Endothelial cell of umbilical vein (primary cell): Measurements from ENCODE around the gene KDM4C. TPM values are rescaled to one million over a fixed set of nuclear protein-coding genes. Genes with fewer than 3 reads are reported as not detected.

Experiments used
- BruUV-seq: library from RNA; stranded (reverse); fragments of 400-500 nt; replicated peaks from 2 replicates; lab custom pipeline; 2021; lab: Mats Ljungman, UMichigan
- CTCF ChIA-PET: fragments of 300-600, 350-600 bp; sonication (Branson Sonifier 250); formaldehyde crosslinking; loops from one replicate; lab custom pipeline; 2021; ENCODE audit warnings: antibody characterized with exemption, inconsistent platforms; lab: Charles Lee
- POLR2A ChIA-PET: fragments of 300-600, 350-600 bp; sonication (Branson Sonifier 250); formaldehyde crosslinking; loops from one replicate; lab custom pipeline; 2021; ENCODE audit warnings: antibody characterized with exemption, inconsistent platforms; lab: Charles Lee
- DNase-seq: peaks from one replicate; pipeline ENCODE4 v3.0.0-alpha.2; 2011; ENCODE audit warnings: low read depth, low spot score
- FAIRE-seq: peaks from 2 replicates; lab custom pipeline; 2011; peaks lifted over from hg19 to GRCh38; lab: Jason Lieb, UNC
- H2AFZ ChIP-seq: 2 replicates; pipeline ENCODE4 v1.6.0; 2012; ENCODE audit warnings: low read depth, low read length, control low read depth, inconsistent platforms
- H3K27ac ChIP-seq: 2 replicates; pipeline ENCODE4 v1.5.1; 2011; ENCODE audit warnings: low read depth, mild to moderate bottlenecking, control low read depth, low read length, moderate library complexity; ENCODE audit not compliant: insufficient read depth
- H3K27me3 ChIP-seq, 2 experiments: 2 replicates each; pipeline versions ENCODE4 v1.6.0 to v1.6.1; 2011; ENCODE audit warnings: low read length in 2 of 2, mixed read lengths in 1 of 2; ENCODE audit not compliant: control insufficient read depth in 2 of 2, insufficient read depth in 2 of 2
- H3K36me3 ChIP-seq, 2 experiments: 2 replicates in 1 of 2; 3 replicates in 1 of 2; pipeline ENCODE4 v1.5.1; 2011; ENCODE audit warnings: low read length in 2 of 2, mild to moderate bottlenecking in 1 of 2, moderate library complexity in 1 of 2; ENCODE audit not compliant: control insufficient read depth in 2 of 2, insufficient read depth in 2 of 2; ENCODE audit errors: extremely low read depth in 1 of 2
- H3K4me1 ChIP-seq: 3 replicates; pipeline ENCODE4 v1.5.1; 2011; ENCODE audit warnings: mild to moderate bottlenecking, low read length; ENCODE audit not compliant: control insufficient read depth, insufficient read depth; ENCODE audit errors: extremely low read depth
- H3K4me2 ChIP-seq: 2 replicates; pipeline ENCODE4 v1.6.1; 2011; ENCODE audit warnings: low read length, control low read depth, mixed read lengths; ENCODE audit not compliant: insufficient read depth
- H3K4me3 ChIP-seq, 3 experiments: fragments of 200-600 bp in 1 of 3; sonication (generic), shearing (Covaris generic) in 1 of 3; replicated peaks in 1 of 3; 2 replicates each; pipeline ENCODE4 v1.5.1; 2011 to 2016; ENCODE audit warnings: control low read depth in 3 of 3, low read length in 3 of 3, mild to moderate bottlenecking in 2 of 3, inconsistent platforms in 1 of 3, low read depth in 1 of 3, moderate library complexity in 1 of 3; ENCODE audit not compliant: insufficient read depth in 1 of 3
- H3K79me2 ChIP-seq: 2 replicates; pipeline ENCODE4 v1.6.0; 2012; ENCODE audit warnings: low read length, inconsistent platforms; ENCODE audit not compliant: control insufficient read depth, insufficient read depth
- H3K9ac ChIP-seq: replicated peaks from 2 replicates; pipeline ENCODE3; 2011; ENCODE audit warnings: low read length, control low read depth; ENCODE audit not compliant: insufficient read depth; ENCODE audit errors: extremely low read depth
- H3K9me1 ChIP-seq: replicated peaks from 3 replicates; pipeline ENCODE4 v1.6.0; 2011; ENCODE audit warnings: mild to moderate bottlenecking, low read length; ENCODE audit not compliant: control insufficient read depth, insufficient read depth; ENCODE audit errors: extremely low read depth
- H3K9me3 ChIP-seq: replicated peaks from 2 replicates; pipeline ENCODE4 v1.5.1; 2012; ENCODE audit warnings: low read length, inconsistent platforms; ENCODE audit not compliant: control insufficient read depth, insufficient read depth
- H4K20me1 ChIP-seq: replicated peaks from 2 replicates; pipeline ENCODE3; 2011; ENCODE audit warnings: mild to moderate bottlenecking, low read length; ENCODE audit not compliant: control insufficient read depth, insufficient read depth; ENCODE audit errors: extremely low read depth
- CTCF ChIP-seq, 2 donors: IDR thresholded peaks; 1 replicate in 1 of 2; 2 replicates in 1 of 2; pipeline ENCODE4 v1.5.1; 2011; ENCODE audit warnings: low read length in 2 of 2, mild to moderate bottlenecking in 2 of 2, moderate library complexity in 2 of 2, control low read depth in 1 of 2, inconsistent platforms in 1 of 2, low read depth in 1 of 2; ENCODE audit not compliant: insufficient read depth in 1 of 2; ENCODE audit errors: extremely low read depth in 1 of 2
- EZH2 ChIP-seq: IDR thresholded peaks from 2 replicates; pipeline ENCODE4 v1.6.1; 2012; ENCODE audit warnings: borderline replicate concordance, low read depth, mild to moderate bottlenecking, moderate library complexity, low read length, inconsistent platforms; ENCODE audit not compliant: severe bottlenecking
- FOS ChIP-seq: IDR thresholded peaks from 2 replicates; pipeline ENCODE4 v1.6.1; 2011; ENCODE audit warnings: mild to moderate bottlenecking, low read length, moderate library complexity, borderline replicate concordance; ENCODE audit not compliant: insufficient read depth
- GATA2 ChIP-seq: IDR thresholded peaks from 2 replicates; pipeline ENCODE4 v1.7.0; 2011; ENCODE audit warnings: low read depth, mild to moderate bottlenecking, moderate library complexity, mixed read lengths, low read length; ENCODE audit not compliant: insufficient read length, insufficient read depth
- JUN ChIP-seq: IDR thresholded peaks from 2 replicates; pipeline ENCODE4 v1.6.1; 2011; ENCODE audit warnings: borderline replicate concordance, low read depth; ENCODE audit not compliant: insufficient read length, insufficient read depth
- MAX ChIP-seq: IDR thresholded peaks from 2 replicates; pipeline ENCODE4 v1.6.1; 2011; ENCODE audit not compliant: insufficient read depth, insufficient read length
- MYC ChIP-seq: IDR thresholded peaks from one replicate; pipeline ENCODE4 v1.6.1; 2011; ENCODE audit warnings: mild to moderate bottlenecking, low read depth, low read length
- POLR2A ChIP-seq: IDR thresholded peaks from 2 replicates; pipeline ENCODE4 v1.6.1; 2012; ENCODE audit warnings: low read depth, mild to moderate bottlenecking, control low read depth, low read length
- POLR2AphosphoS5 ChIP-seq: IDR thresholded peaks from 2 replicates; pipeline ENCODE4 v1.6.1; 2012; ENCODE audit warnings: low read depth, mild to moderate bottlenecking, control low read depth, low read length, moderate library complexity; ENCODE audit not compliant: insufficient read depth
- dilution Hi-C: fragments of 300-500 bp; cut with MboI; formaldehyde crosslinking; loops from one replicate; pipeline ENCODE4 v1.15.0; 2019; ENCODE audit warnings: low sequenced_read_pairs; ENCODE audit not compliant: extremely low pct_ligation_motif_present
- intact Hi-C: fragments of 100-400 bp; cut with micrococcal nuclease; formaldehyde crosslinking; loops from one replicate; pipeline ENCODE4 v1.10.0; 2022
- polyA plus RNA-seq, 4 experiments: library from polyadenylated mRNA; depleted of rRNA in 3 of 4; stranded (reverse) in 3 of 4; unstranded in 1 of 4; fragments of >200 nt; gene quantifications; 2 replicates each; pipeline versions ENCODE4 v1.2.1 to v1.2.3, GENCODE V29; 2011 to 2012; ENCODE audit warnings: missing spikeins in 1 of 4
- total RNA-seq: library from RNA; stranded (reverse); gene quantifications from 2 replicates; pipeline ENCODE4 v1.2.3, GENCODE V29; 2021

Gene KDM4C
- total and polyA plus RNA-seq, 2 donors (not counting 3 experiments of a cell fraction or from before 2014, with no cell fraction given), result 5.4 to 15.0 TPM

DNA sequence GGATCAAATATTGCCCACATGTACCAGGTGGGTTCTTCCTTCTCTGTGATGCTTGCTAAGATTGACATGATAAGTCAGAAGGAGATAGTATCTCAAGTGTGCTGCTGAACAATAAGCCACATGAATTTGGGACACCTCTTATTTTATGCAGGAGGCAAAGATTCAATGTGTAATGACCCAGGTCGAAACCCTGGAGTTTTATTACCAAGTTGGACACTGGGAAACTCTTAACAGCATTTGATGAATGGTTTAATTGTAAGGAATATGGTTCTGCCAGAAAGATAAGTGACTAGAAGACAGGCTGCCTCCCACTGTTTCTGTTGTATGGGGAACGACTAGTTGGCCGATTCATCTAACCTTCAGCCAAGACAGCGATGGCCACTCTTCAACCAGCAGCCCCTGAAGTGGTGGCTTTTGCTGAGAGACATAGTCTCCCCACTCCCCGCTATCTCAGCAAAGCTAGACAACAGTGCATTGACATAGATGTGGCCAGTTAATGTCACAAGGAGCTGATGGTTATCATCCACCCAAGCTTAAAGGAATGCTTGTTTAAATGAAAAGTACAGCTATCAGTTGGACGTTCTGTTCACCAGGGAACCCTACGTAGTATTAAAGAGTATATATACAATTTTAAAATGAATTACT lies 407.7 kb downstream of the KDM4C start:
- no TSS peak for BruUV-seq
- Histone ChIP-seq H3K9ac (no peak overlapping the region), H3K4me3 (no peak overlapping the region), H4K20me1 (no peaks in the 10 kb centered on the region), H3K9me1 (no peaks in the 10 kb centered on the region), H3K4me2 (no peak overlapping the region), H3K79me2 (no peaks in the 10 kb centered on the region), H2AFZ (no peak overlapping the region), H3K36me3 (no peaks in the 10 kb centered on the region), H3K27ac (no peak overlapping the region), H3K9me3 (no peaks in the 10 kb centered on the region), H3K27me3 (no peaks in the 10 kb centered on the region), H3K4me1 (no peaks in the 10 kb centered on the region)
- FAIRE-seq, result no peak
- intact Hi-C loops (no loop called here), dilution Hi-C loops (no loop called here)
- TF ChIP-seq MYC, result no peak
- no peak for TF ChIP-seq FOS
- TF ChIP-seq POLR2AphosphoS5, result no peak
- no peak for TF ChIP-seq CTCF (IDR thresholded peaks at IDR 0.05; ENCODE audit: extremely low read depth in 1 of 2, insufficient read depth in 1 of 2, low read depth in 1 of 2, low read length in 2 of 2)
- no peak for TF ChIP-seq JUN
- no peak for TF ChIP-seq GATA2
- TF ChIP-seq POLR2A, result no peak
- no peak for TF ChIP-seq MAX
- no peak for TF ChIP-seq EZH2
- DNase-seq, result no peak
- POLR2A ChIA-PET, result no interaction called here
- CTCF ChIA-PET, result interaction anchor here (1.1 to 1.2 kb wide), 2 partner anchors 20 to 59 kb away, joined by 3 to 4 read pairs; no protein-coding TSS in a partner anchor
